GM12865 (cell line): ENCODE results near the gene COPG1.

ENCODE experiments used
- DNase-seq: peaks from one replicate; pipeline ENCODE4 v3.0.0; 2010; ENCODE audit warnings: low read depth
- H3K4me3 ChIP-seq: 2 replicates; pipeline ENCODE4 v1.5.1; 2011; ENCODE audit warnings: mild to moderate bottlenecking, low read depth, low read length, control low read depth
- TF ChIP-seq, protein P1 (sequence below): IDR thresholded peaks from 2 replicates; pipeline ENCODE4 v1.5.1; 2011; ENCODE audit warnings: low read length, control low read depth, low read depth, inconsistent platforms; ENCODE audit not compliant: insufficient read depth; ENCODE audit errors: missing control alignments

Gene COPG1

DNA sequence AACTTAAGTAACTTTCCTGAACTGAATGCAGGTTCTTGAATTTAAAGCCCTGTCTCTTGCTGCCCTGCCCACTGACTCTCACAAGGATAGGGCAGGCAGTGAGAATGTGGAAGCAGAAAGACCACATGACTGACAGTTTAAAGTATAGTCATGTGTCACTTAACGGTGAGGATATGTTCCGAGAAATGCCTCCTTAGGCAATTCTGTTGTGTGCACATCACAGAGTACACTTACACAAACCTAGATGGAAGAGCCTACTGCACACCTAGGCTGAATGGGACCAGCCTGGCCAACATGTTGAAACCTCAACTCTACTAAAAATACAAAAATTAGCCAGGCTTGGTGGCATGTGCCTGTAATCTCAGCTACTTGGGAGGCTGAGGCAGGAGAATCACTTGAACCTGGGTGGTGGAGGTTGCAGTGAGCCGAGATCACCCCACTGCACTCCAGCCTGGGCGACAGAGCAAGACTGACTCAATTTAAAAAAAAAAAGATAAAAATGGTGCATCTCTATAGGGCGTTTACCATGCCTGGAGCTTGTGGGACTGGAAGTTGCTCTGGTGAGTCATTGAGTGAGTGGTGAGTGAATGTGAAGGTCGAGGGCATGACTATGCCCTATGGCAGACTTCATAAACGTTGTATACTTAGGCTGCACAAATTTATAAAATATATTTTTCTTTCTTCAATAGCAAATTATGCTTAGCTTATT is 18.9 kb upstream of the COPG1 start:
- TF ChIP-seq, protein P1, sequence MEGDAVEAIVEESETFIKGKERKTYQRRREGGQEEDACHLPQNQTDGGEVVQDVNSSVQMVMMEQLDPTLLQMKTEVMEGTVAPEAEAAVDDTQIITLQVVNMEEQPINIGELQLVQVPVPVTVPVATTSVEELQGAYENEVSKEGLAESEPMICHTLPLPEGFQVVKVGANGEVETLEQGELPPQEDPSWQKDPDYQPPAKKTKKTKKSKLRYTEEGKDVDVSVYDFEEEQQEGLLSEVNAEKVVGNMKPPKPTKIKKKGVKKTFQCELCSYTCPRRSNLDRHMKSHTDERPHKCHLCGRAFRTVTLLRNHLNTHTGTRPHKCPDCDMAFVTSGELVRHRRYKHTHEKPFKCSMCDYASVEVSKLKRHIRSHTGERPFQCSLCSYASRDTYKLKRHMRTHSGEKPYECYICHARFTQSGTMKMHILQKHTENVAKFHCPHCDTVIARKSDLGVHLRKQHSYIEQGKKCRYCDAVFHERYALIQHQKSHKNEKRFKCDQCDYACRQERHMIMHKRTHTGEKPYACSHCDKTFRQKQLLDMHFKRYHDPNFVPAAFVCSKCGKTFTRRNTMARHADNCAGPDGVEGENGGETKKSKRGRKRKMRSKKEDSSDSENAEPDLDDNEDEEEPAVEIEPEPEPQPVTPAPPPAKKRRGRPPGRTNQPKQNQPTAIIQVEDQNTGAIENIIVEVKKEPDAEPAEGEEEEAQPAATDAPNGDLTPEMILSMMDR = no peak
- peak; percentile 18 for DNase-seq
- no peak overlapping the region for H3K4me3 ChIP-seq

DNA sequence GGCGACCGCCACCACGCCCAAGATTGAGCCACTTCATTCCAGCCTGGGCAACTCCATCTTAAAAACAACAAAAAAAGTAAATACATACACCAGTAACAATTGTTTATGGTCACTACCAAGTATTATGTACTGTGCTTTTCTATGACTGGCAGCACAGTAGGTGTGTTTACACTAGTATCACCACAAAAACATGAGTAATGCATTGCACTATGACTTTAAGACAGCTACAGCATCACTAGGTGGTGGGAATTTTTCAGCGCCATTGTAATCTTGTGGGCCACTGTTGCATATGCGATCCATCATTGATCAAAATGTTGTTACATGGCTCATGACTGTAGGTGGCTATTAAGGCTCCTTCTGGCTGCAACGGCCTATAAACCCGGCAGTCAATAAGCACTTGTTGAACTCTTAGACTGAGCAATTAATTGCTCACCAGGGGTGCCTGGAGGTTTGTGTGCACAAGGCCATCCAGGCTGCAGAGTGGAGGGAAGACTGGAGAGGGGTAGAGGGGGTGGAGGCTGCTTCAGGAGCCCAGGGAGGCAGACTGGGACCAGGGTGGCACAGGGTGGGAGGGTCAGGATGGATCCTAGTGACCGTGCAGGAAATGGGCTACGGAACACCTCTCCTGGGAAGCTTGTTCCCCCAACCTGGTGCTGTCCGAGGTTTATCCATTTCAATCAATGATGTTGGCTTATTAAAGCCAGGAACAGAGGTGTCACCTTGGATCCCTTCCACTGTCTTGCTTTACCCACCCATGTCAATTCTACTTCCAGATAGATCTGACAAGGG is 17.9 kb upstream of the COPG1 start:
- no peak for DNase-seq
- TF ChIP-seq, protein P1 = no peak
- H3K4me3 ChIP-seq = no peak overlapping the region

DNA sequence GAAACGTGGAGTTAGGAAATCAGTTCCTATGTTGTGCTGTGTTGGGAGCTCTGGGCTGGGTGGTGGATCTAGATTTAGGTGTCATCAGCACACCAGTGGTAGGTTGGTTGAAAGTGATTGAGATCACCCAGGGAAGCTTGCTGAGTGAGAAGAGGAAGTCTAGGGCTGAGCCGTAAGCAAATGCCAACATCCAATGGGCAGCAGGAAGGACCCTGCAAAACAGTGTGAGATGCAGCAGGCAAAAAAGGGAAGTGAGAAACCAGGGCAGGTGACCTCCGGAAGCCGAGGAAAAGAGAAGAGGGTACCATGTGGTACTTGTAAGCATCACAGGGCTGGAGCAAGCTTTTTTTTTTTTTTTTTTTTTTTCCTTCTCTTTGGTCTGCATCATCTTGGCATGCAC is 15.9 kb upstream of the COPG1 start:
- TF ChIP-seq, protein P1 = no peak
- DNase-seq = peak; percentile 88

DNA sequence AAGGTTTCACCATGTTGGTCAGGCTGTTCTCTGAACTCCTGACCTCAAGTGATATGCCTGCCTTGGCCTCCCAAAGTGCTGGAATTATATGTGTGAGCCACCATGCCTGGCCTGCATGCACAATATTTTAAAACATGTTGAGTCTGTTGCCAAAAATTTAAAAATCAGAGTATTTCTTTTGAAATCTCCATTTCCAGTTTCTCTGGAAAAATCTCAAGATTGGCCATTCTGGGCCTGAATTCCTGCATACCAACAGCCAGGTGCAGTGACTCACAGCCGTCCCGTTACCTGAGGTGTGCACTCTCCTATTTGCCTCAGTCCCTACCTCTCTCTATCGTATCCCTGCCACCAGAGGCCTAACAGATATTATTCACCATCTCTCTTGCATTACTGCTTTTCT is 15.0 kb upstream of the COPG1 start:
- no peak for DNase-seq
- TF ChIP-seq, protein P1 = no peak

More for the DNA sequence above, 15.9 kb upstream of the COPG1 start:
- H3K4me3 ChIP-seq = no peak overlapping the region

DNA sequence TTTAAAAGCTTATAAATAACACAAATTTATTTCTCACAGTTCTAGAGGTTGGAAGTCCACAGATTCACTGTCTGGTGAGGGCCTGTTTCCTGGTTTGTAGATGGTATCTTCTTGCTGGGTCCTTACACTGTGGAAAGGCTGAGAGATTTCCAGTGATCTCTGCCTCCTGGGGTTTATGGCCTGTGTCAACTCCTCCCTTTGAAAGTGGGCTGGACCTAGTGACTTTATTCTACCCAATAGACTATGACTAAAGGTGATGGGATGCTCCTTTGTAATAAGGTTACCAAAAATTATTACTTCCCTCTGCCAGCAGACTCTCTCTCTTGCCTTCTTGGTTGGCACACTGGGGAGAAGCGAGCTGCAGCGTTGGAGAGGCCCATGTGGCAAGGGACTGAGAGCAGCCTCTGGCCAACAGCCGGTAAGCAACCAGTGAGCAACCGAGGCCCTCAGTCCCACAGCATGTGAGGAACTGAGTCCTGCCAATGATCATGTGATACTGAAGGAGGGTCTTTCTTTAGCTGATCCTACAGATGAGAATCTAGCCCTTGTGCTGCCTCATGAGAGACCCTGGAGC is 14.0 kb upstream of the COPG1 start:
- H3K4me3 ChIP-seq = no peak overlapping the region
- no peak for DNase-seq
- TF ChIP-seq, protein P1 = no peak

More for the DNA sequence above, 15.0 kb upstream of the COPG1 start:
- no peak overlapping the region for H3K4me3 ChIP-seq

DNA sequence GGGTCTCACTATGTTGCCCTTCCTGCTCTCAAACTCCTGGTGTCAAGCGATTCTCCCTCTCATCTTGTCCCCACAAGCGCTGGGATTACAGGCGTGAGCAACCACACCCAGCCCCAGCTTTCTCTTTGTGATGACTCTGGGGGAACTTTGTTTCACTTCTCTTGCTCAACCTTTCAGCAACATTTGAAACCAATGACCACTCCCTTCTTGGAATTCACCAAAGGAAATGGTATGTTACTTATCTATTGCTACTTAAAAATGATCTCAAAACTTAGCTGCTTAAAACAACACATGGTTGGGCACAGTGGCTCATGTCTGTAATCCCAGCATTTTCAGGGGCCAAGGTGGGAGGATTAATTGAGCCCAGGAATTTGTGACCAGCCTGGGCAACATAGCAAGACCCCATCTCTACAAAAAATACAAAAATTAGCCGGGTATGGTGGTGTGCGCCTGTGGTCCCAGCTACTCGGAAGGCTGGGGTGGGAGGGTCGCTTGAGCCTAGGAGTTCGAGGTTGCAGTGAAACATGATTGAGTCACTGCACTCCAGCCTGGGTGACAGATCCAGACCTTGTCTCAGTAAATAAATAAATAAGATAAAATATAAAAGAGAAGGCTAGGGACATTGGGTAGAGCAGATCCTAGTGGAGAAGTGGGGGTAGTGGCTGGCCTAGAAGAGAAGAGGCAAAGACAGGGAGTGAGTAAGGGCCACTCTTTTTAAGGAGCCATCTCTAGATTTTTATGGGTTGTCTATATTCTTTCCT is 10.3 kb upstream of the COPG1 start:
- TF ChIP-seq, protein P1 = no peak
- no peak overlapping the region for H3K4me3 ChIP-seq
- peak; percentile 51 for DNase-seq
